HepG2 (cell line): Measurements from ENCODE around the gene BEST2. TPM values are rescaled to one million over a fixed set of nuclear protein-coding genes. Genes with fewer than 3 reads are reported as not detected.

Experiments used
- AHR ChIP-seq: IDR thresholded peaks from 2 replicates; pipeline ENCODE4 v1.6.1; 2018; ENCODE audit warnings: missing genetic modification reagents, missing compliant biosample characterization
- ARHGAP35 ChIP-seq: sonication (generic); formaldehyde crosslinking; IDR thresholded peaks from 2 replicates; pipeline ENCODE4 v1.9.0; 2022; ENCODE audit warnings: mild to moderate bottlenecking, inconsistent platforms, moderate library complexity, missing genetic modification reagents, borderline replicate concordance
- DMAP1 ChIP-seq: IDR thresholded peaks from 2 replicates; pipeline ENCODE4 v1.6.1; 2016
- GLI4 ChIP-seq: sonication (generic); formaldehyde crosslinking; IDR thresholded peaks from 2 replicates; pipeline ENCODE4 v1.5.1; 2020; ENCODE audit warnings: missing genetic modification reagents, mild to moderate bottlenecking, moderate library complexity, borderline replicate concordance
- HDAC6 ChIP-seq: fragments of 200-600 bp; sonication (generic); IDR thresholded peaks from 2 replicates; pipeline ENCODE4 v1.7.0; 2017; ENCODE audit warnings: mild to moderate bottlenecking, antibody characterized with exemption, low read length, low read depth
- KAT2B ChIP-seq: fragments of 150-350 bp; IDR thresholded peaks from 2 replicates; pipeline ENCODE4 v1.6.1; 2014; ENCODE audit warnings: low read depth, low read length, borderline replicate concordance
- MAF1 ChIP-seq: sonication (generic); formaldehyde crosslinking; IDR thresholded peaks from 2 replicates; pipeline ENCODE4 v1.5.0; 2020; ENCODE audit warnings: missing genetic modification reagents, borderline replicate concordance
- SMAD9 ChIP-seq: sonication (generic); formaldehyde crosslinking; IDR thresholded peaks from 2 replicates; pipeline ENCODE4 v1.5.1; 2020; ENCODE audit warnings: mild to moderate bottlenecking, missing genetic modification reagents
- SPEN ChIP-seq: sonication (generic); formaldehyde crosslinking; IDR thresholded peaks from 2 replicates; pipeline ENCODE4 v1.5.1; 2020; ENCODE audit warnings: low read depth, mild to moderate bottlenecking, missing genetic modification reagents
- TOPORS ChIP-seq: sonication (generic); formaldehyde crosslinking; IDR thresholded peaks from 2 replicates; pipeline ENCODE4 v1.8.0; 2023; ENCODE audit warnings: mild to moderate bottlenecking, missing genetic modification reagents
- U2AF1 ChIP-seq: fragments of 200-400 bp; formaldehyde crosslinking; optimal IDR thresholded peaks from 2 replicates; pipeline ENCODE3; 2017; ENCODE audit warnings: mild to moderate bottlenecking, low read depth, low read length
- ZBTB21 ChIP-seq: sonication (generic); formaldehyde crosslinking; IDR thresholded peaks from 2 replicates; pipeline ENCODE4 v1.4.0; 2020; ENCODE audit warnings: missing genetic modification reagents
- ZNF256 ChIP-seq: sonication (generic); formaldehyde crosslinking; conservative IDR thresholded peaks from 2 replicates; pipeline ENCODE4 v1.4.0; 2020; ENCODE audit warnings: missing genetic modification reagents
- ZNF263 ChIP-seq: sonication (generic); formaldehyde crosslinking; IDR thresholded peaks from 2 replicates; pipeline ENCODE4 v1.4.0; 2020; ENCODE audit warnings: missing genetic modification reagents
- ZNF337 ChIP-seq: sonication (generic); formaldehyde crosslinking; IDR thresholded peaks from 2 replicates; pipeline ENCODE4 v1.5.1; 2020; ENCODE audit warnings: missing genetic modification reagents, low read depth, mild to moderate bottlenecking, borderline replicate concordance
- ZNF441 ChIP-seq: sonication (generic); formaldehyde crosslinking; IDR thresholded peaks from 2 replicates; pipeline ENCODE4 v1.7.0; 2021; ENCODE audit warnings: missing genetic modification reagents, borderline replicate concordance
- ZNF574 ChIP-seq: sonication (generic); formaldehyde crosslinking; IDR thresholded peaks from 2 replicates; pipeline ENCODE4 v1.4.0; 2020; ENCODE audit warnings: missing genetic modification reagents
- ZNF598 ChIP-seq: sonication (generic); formaldehyde crosslinking; IDR thresholded peaks from 2 replicates; pipeline ENCODE4 v1.5.1; 2020; ENCODE audit warnings: mild to moderate bottlenecking, missing genetic modification reagents, borderline replicate concordance
- ZNF709 ChIP-seq: sonication (generic); formaldehyde crosslinking; IDR thresholded peaks from 2 replicates; pipeline ENCODE4 v1.5.0; 2020; ENCODE audit warnings: mild to moderate bottlenecking, missing genetic modification reagents
- ZSCAN12 ChIP-seq: sonication (generic); formaldehyde crosslinking; IDR thresholded peaks from 2 replicates; pipeline ENCODE4 v1.9.0; 2021; ENCODE audit warnings: mild to moderate bottlenecking, missing genetic modification reagents
- polyA plus RNA-seq, 8 experiments: library from polyadenylated mRNA; depleted of rRNA in 3 of 8; stranded (reverse) in 7 of 8; unstranded in 1 of 8; fragments of >200 nt; fragmentation: Illumina TruSeq in 4 of 8; extraction: Trizol in 4 of 8; gene quantifications; 2 replicates each; pipeline versions ENCODE4 v1.2.1 to v1.2.3, GENCODE V29; 2011 to 2016; ENCODE audit warnings: low read depth in 4 of 8, missing spikeins in 1 of 8, mixed read lengths in 1 of 8; ENCODE audit not compliant: insufficient read depth in 1 of 8
- total RNA-seq, 5 experiments: library from RNA; depleted of rRNA; stranded (reverse); fragments of >200 nt; fragmentation: Illumina TruSeq; extraction: Trizol; gene quantifications; 2 replicates each; pipeline ENCODE4 v1.2.3, GENCODE V29; 2016; ENCODE audit warnings: low read depth in 1 of 5
- TF ChIP-seq, protein P1 (sequence below): sonication (generic); formaldehyde crosslinking; IDR thresholded peaks from 2 replicates; pipeline ENCODE4 v1.9.0; 2022; ENCODE audit warnings: low read depth, missing genetic modification reagents
- TF ChIP-seq, protein P2 (sequence below): sonication (generic); formaldehyde crosslinking; IDR thresholded peaks from 2 replicates; pipeline ENCODE4 v1.4.0; 2020; ENCODE audit warnings: missing genetic modification reagents, mild to moderate bottlenecking, borderline replicate concordance

The BEST2 gene
- total and polyA plus RNA-seq, 2 of the 13 experiments (the other 11 are each of a cell fraction or from before 2014, with no cell fraction given) = not detected

DNA sequence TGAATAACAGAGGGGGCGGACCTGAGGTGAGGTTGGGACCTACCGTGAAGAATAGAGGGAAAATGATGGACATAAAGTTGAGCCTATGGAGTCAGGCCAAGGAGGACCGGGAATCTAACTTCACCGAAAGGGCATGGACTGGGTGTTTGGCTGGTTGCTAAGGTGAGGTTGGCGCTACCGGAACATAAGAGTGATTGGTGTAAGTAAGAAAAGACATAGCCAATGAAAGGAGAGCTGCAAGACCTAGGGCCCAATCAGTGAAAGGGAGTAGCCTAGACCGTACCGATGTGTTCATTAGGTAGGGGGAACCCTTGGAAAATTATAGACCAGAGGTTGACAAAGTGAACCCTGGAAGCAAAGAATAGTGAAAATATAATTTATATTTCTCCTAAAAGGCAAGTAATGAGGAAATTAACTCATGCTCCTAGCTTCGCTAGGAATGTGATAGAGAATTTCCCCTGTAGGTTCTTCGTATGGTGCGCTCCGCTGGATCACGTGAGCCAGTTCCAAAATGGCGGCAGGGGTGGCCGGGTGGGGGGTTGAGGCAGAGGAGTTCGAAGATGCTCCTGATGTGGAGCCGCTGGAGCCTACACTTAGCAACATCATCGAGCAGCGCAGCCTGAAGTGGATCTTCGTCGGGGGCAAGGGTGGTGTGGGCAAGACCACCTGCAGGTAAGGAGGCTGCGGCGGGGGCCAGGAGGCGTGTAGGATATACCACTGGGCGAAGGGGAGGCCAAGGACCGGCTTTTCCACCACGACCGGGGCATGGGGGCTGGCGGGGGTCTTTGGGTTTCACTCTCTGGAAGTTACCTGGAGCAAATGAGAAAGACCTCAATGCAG lies 14.4 kb upstream of the BEST2 start, which contains the start of gene GET3 (continued):
- no peak for TF ChIP-seq ZBTB21 (CRISPR knock-in tag)
- TF ChIP-seq ZNF263 (CRISPR knock-in tag) = no peak
- TF ChIP-seq ZNF709 (CRISPR knock-in tag) = no peak
- no peak for TF ChIP-seq ZSCAN12 (CRISPR knock-in tag)
- peak; percentile 71 for TF ChIP-seq DMAP1 (CRISPR knock-in tag)
- TF ChIP-seq TOPORS (CRISPR knock-in tag) = no peak
- TF ChIP-seq ZNF574 = peak; percentile 66
- no peak for TF ChIP-seq KAT2B
- no peak for TF ChIP-seq ARHGAP35 (CRISPR knock-in tag)
- no peak for TF ChIP-seq ZNF256 (CRISPR knock-in tag)
- TF ChIP-seq GLI4 (CRISPR knock-in tag) = no peak
- no peak for TF ChIP-seq ZNF337 (CRISPR knock-in tag)
- TF ChIP-seq SMAD9 (CRISPR knock-in tag) = no peak
- no peak for TF ChIP-seq HDAC6
- peak; percentile 18 for TF ChIP-seq SPEN (CRISPR knock-in tag)
- TF ChIP-seq, protein P1, sequence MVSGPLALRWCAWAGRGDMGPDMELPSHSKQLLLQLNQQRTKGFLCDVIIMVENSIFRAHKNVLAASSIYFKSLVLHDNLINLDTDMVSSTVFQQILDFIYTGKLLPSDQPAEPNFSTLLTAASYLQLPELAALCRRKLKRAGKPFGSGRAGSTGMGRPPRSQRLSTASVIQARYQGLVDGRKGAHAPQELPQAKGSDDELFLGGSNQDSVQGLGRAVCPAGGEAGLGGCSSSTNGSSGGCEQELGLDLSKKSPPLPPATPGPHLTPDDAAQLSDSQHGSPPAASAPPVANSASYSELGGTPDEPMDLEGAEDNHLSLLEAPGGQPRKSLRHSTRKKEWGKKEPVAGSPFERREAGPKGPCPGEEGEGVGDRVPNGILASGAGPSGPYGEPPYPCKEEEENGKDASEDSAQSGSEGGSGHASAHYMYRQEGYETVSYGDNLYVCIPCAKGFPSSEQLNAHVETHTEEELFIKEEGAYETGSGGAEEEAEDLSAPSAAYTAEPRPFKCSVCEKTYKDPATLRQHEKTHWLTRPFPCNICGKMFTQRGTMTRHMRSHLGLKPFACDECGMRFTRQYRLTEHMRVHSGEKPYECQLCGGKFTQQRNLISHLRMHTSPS (CRISPR knock-in tag) = no peak
- no peak for TF ChIP-seq ZNF598 (CRISPR knock-in tag)
- TF ChIP-seq, protein P2, sequence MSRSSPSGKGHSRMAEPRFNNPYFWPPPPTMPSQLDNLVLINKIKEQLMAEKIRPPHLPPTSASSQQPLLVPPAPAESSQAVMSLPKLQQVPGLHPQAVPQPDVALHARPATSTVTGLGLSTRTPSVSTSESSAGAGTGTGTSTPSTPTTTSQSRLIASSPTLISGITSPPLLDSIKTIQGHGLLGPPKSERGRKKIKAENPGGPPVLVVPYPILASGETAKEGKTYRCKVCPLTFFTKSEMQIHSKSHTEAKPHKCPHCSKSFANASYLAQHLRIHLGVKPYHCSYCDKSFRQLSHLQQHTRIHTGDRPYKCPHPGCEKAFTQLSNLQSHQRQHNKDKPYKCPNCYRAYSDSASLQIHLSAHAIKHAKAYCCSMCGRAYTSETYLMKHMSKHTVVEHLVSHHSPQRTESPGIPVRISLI = no peak
- no peak for TF ChIP-seq AHR (CRISPR knock-in tag)
- 0 out of 2 replicates have a peak, but pooled peaks have one; percentile 3 for TF ChIP-seq ZNF441 (CRISPR knock-in tag)
- no peak for TF ChIP-seq U2AF1
- no peak for TF ChIP-seq MAF1 (CRISPR knock-in tag)
